Measurements from ENCODE around the gene WWOX. TPM values are rescaled to one million over a fixed set of nuclear protein-coding genes. Genes with fewer than 3 reads are reported as not detected.

The WWOX gene
- total and polyA plus RNA-seq, 2 of the 13 experiments (the other 11 are each of a cell fraction or from before 2014, with no cell fraction given) = 9.1 to 37.4 TPM

- peak; percentile 54; the same call in 1 of the 2 replicates for TF ChIP-seq RERE (CRISPR knock-in tag; IDR thresholded peaks at IDR 0.05; ENCODE audit: low read depth)
- TF ChIP-seq SMARCE1 (IDR thresholded peaks at IDR 0.05; ENCODE audit: borderline replicate concordance) = no peak
- TF ChIP-seq BORCS8-MEF2B (CRISPR knock-in tag; IDR thresholded peaks at IDR 0.05) = no peak
- TF ChIP-seq NR2F1 (CRISPR knock-in tag; IDR thresholded peaks at IDR 0.05) = peak; percentile 17 to 31; a peak in 1 of 4 replicates
- TF ChIP-seq ZFP82 (CRISPR knock-in tag; IDR thresholded peaks at IDR 0.05; ENCODE audit: borderline replicate concordance) = no peak
- no peak for TF ChIP-seq ZNF713 (CRISPR knock-in tag; IDR thresholded peaks at IDR 0.05)
- no peak for TF ChIP-seq TGIF2 (CRISPR knock-in tag; IDR thresholded peaks at IDR 0.05)
- TF ChIP-seq KLF6 (CRISPR knock-in tag; IDR thresholded peaks at IDR 0.05) = 0 out of 2 replicates have a peak, but pooled peaks have one; percentile 36
- no peak for TF ChIP-seq SOX13 (IDR thresholded peaks at IDR 0.05)
- peak in 1 of 2 experiments; percentile 76; a peak in 2 of 4 replicates for TF ChIP-seq SOX13 (CRISPR knock-in tag; conservative IDR thresholded peaks at IDR 0.05 in 1 of 2, IDR thresholded peaks at IDR 0.05 in 1 of 2)
- TF ChIP-seq TBL1XR1 (IDR thresholded peaks at IDR 0.05; ENCODE audit: borderline replicate concordance, low read length, partially characterized antibody) = no peak
- TF ChIP-seq, protein P1, sequence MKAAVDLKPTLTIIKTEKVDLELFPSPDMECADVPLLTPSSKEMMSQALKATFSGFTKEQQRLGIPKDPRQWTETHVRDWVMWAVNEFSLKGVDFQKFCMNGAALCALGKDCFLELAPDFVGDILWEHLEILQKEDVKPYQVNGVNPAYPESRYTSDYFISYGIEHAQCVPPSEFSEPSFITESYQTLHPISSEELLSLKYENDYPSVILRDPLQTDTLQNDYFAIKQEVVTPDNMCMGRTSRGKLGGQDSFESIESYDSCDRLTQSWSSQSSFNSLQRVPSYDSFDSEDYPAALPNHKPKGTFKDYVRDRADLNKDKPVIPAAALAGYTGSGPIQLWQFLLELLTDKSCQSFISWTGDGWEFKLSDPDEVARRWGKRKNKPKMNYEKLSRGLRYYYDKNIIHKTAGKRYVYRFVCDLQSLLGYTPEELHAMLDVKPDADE (CRISPR knock-in tag; IDR thresholded peaks at IDR 0.05) = no peak
- TF ChIP-seq ZNF232 (CRISPR knock-in tag; IDR thresholded peaks at IDR 0.05; ENCODE audit: borderline replicate concordance) = 0 out of 2 replicates have a peak, but pooled peaks have one; percentile 45
- TF ChIP-seq FOXJ3 (CRISPR knock-in tag; IDR thresholded peaks at IDR 0.05; ENCODE audit: borderline replicate concordance) = peak; percentile 93
- TF ChIP-seq, protein P2, sequence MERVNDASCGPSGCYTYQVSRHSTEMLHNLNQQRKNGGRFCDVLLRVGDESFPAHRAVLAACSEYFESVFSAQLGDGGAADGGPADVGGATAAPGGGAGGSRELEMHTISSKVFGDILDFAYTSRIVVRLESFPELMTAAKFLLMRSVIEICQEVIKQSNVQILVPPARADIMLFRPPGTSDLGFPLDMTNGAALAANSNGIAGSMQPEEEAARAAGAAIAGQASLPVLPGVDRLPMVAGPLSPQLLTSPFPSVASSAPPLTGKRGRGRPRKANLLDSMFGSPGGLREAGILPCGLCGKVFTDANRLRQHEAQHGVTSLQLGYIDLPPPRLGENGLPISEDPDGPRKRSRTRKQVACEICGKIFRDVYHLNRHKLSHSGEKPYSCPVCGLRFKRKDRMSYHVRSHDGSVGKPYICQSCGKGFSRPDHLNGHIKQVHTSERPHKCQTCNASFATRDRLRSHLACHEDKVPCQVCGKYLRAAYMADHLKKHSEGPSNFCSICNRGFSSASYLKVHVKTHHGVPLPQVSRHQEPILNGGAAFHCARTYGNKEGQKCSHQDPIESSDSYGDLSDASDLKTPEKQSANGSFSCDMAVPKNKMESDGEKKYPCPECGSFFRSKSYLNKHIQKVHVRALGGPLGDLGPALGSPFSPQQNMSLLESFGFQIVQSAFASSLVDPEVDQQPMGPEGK (CRISPR knock-in tag; IDR thresholded peaks at IDR 0.05) = peak; percentile 18; the same call in 1 of the 2 replicates
- no peak for TF ChIP-seq ZNF619 (CRISPR knock-in tag; IDR thresholded peaks at IDR 0.05)
Observed at GRCh38 chr16:78729687-78730086, 630.2 kb downstream of the WWOX start (continued).
